Fibroblast of skin of abdomen (primary cell): ENCODE data around the gene LRIT1.

Experiments used
- DNase-seq: peaks from one replicate; pipeline ENCODE4 v3.0.0-alpha.2; 2013

The LRIT1 gene

DNA sequence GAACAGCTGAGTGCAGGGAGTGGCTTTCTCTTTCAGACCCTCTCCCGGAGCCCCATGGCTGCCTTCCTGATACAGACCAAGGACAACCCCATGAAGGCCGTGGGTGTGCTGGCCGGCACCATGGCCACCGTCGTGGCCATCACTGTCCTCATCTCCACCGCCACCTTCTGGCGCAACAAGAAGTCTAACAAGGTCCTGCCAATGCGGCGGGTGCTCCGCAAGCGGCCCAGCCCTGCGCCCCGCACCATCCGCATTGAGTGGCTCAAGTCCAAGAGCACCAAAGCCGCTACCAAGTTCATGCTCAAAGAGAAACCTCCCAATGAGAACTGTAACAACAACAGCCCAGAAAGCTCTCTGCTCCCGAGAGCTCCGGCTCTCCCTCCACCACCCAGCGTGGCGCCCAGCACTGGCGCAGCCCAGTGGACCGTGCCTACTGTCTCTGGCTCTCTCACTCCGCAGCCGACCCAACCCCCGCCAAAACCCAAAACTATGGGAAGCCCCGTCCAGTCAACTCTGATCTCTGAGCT is 27.2 kb downstream of the LRIT1 start:
- DNase-seq: no peak

DNA sequence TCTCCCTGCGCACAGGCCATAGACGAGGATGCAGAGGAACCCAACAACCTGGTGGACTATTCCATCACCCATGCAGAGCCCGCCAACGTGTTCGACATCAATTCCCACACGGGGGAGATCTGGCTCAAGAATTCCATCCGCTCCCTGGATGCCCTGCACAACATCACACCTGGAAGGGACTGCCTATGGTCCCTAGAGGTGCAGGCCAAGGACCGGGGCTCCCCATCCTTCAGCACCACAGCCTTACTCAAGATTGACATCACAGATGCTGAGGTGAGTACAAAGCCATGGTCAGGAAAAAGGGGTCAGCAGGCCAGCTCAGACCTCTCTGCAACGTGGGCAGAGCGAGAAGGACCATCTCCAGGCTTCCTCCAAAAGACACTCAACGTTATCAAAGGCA is 28.3 kb downstream of the LRIT1 start:
- no peak for DNase-seq

DNA sequence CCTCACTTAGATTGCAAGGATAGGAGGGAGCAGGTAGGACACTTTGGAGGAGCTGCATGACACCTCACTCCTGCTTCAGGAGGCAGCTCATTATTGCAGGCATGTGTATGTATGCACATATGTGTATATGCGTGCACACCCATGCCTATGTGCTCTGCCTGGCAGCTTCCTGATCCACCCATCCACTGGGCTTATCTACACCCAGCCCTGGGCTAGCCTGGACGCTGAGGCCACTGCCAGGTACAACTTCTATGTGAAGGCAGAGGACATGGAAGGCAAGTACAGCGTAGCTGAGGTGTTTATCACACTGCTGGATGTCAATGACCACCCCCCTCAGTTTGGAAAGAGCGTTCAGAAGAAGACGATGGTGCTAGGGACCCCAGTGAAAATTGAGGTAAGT is 29.3 kb downstream of the LRIT1 start:
- DNase-seq: no peak

DNA sequence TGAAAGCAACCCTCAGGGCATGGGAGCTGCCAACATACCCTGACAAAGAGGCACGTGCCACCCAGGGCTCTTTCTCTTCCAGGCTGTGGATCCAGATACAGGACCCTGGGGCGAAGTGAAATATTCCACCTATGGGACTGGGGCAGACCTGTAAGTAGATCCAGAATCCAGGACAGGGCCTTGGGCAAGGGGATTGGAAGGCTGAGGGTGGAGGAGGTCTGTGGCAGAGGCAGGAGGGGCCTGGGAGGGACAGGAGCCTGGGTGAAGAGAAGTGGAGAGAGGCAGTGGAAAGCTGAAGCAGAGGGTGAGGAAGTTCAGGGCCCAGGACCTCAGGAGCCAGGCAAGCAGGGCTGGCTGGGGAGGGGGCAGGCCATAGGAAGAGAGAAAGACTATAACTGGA is 29.8 kb downstream of the LRIT1 start:
- no peak for DNase-seq

DNA sequence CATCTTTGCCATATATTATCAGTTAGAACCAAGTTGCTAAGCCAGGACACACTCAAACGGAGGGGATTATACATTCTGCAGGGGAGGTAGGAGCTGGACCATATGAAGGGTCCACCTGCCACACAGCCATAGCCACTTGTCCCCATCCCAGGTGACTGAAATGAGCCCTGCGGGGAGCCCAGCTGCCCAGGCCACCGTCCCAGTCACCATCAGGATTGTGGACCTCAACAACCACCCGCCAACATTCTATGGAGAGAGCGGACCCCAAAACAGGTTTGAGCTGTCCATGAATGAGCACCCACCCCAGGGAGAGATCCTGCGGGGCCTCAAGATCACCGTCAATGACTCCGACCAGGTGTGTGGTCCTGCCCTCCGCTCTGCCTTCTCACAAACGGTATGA is 33.3 kb downstream of the LRIT1 start:
- no peak for DNase-seq

DNA sequence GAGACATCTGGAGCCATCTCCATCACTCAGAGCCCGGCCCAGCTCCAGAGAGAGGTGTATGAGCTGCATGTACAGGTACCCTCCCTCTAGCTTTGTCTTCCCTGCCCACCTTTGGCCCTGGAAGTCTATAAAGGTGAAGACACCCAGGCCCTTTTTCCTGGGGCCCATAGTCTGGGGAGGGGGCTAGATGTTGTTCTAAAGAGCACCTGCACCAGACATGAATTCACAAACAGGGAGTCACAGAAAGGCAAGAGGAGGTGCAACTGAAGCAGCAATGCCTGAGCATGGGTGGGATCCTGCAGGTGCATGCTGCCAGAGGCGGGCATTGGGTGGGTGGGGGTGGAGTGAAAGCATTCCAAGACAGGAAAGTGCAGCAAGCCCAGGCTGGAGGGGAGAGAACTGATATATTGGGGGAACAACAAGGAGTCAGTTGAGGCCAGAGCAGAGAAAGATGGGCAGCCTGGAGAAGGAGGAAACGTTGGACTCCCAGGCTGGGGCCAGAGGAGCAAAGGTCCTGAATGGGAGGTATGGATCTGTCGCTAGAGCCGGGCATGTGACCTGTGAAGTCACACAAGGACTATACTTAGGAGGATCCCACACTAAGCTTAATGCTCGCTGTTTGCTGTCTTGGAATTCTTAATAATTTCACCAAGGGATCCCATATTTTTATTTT is 35.4 kb downstream of the LRIT1 start:
- DNase-seq: no peak

DNA sequence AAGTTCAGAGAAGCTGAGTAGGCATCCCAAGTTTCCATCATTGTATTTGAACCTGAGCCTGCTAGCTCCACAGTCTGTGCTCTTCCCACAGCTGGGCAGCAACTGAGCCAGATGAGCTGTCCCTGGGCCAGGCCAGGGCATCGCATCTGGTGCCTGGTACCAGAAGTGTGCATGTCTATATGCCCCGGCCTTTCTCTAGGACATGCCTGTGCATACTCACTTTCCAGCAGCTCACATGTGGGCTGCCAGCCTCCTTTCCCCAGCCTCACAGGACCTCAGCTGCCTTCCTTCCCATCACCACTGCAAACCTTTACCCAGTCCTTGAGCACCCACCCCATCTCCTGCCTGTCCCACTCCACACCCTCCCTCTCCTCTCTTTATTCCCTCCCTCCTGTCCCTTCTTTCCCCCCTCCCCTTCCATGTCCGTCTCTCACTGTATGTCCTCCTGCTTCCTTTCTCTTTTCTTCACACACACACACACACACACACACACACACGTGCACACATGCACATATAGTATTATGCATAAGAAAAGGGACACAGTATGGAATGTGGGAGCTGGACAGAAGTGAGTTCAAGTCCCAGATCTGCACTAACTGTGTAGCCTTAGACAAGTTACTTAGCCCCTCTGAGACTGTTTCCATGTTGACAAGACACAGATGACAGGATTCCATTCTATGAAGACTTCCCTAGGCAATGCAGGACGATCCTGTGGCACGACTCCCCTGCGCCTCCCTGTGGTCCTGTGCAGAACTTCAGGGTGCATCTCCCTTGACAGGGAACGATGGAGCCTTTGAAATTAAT is 36.1 kb downstream of the LRIT1 start:
- peak; percentile 6 for DNase-seq

DNA sequence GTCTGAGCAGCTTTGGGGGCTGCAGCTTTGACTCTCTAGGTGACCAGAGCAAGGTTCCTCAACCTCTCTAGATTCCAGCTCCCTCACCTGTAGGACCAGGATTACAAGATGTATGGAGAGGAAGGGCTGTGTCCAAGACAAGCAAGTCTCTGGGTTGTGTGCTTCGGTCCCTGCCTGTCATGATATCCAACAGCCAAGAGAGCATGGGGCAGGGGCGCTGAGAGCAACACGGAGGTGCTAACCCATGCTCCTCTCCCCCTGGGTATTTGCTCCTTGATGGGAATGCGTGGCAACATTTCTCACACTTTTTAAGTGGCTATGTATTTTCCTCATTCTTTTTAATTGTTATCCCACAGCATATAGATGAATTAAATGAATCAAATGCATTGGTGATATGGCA is 36.7 kb downstream of the LRIT1 start:
- no peak for DNase-seq

DNA sequence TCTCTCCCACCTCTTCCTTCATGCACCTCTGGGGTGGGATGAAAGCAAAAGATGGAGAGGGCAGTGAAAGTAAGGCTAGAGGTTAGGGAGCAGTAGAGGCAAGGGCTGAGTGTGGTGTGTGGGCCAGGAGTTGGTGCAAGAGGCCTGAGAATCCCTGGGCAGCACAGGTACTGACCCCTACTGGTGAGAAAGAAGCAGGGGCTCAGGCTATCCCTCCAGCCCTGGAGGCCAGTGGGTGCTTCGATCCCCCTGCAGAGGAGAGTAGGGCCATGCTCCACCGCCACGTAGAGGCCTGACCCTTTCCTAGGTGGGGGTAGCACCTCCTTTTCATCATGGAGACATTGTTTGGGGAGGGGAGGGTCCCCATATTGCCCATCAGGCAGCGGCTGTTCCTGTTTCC is 37.2 kb downstream of the LRIT1 start:
- no peak for DNase-seq

DNA sequence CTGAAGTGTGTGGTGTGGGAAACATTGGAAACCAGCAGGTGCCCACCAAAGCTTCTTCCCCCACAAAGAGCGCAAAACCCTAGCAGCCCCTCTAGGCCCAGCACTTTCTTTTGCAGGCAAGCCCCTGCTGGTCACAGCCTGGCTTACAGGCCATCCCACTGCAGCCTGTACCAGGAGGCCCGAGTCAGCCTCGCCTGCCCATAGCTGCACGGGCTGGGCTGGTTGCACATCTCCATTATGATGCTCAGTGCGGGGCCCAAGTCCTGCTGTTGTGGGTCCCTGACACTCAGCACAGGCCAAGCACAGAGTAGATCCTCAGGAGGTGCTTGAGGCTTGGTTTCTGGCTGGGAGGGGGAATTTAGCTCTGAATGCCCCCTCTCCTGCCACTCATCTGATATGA is 39.0 kb downstream of the LRIT1 start:
- no peak for DNase-seq

DNA sequence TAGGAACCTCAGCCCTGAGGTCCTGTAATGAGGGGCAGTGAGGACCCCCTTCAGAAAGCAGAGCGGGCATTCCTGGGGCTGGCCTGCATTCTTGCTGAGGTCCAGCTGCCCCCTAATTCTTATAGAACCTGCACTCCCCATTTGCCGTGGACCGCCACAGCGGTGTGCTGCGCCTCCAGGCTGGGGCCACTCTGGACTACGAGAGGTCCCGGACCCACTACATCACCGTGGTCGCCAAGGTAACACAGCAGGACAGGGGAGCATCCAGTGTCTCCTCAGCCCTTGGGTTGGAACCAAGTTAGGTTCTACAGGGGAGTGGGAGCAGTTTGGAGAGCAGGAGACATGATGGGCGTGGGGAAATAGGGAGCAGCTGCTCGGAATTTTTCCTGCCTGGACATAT is 39.7 kb downstream of the LRIT1 start:
- no peak for DNase-seq

DNA sequence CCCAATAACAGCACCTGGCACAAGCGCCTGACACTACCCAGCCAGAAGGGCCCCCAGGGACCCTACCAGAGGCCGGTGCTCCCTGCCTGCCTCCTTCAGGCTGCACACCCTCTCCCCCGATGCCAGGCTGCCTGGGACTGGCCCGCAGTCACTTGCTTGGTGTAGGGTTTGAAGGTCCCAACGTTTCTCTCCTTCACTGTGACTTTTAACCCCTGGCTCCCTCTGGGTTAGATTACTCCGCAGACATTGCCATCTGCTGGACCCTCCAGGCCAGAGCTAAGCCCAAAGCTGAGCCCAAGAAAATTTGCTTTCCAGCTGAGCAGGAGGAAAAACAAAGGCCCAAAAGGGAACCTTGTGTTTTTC is 40.1 kb downstream of the LRIT1 start:
- DNase-seq: no peak

DNA sequence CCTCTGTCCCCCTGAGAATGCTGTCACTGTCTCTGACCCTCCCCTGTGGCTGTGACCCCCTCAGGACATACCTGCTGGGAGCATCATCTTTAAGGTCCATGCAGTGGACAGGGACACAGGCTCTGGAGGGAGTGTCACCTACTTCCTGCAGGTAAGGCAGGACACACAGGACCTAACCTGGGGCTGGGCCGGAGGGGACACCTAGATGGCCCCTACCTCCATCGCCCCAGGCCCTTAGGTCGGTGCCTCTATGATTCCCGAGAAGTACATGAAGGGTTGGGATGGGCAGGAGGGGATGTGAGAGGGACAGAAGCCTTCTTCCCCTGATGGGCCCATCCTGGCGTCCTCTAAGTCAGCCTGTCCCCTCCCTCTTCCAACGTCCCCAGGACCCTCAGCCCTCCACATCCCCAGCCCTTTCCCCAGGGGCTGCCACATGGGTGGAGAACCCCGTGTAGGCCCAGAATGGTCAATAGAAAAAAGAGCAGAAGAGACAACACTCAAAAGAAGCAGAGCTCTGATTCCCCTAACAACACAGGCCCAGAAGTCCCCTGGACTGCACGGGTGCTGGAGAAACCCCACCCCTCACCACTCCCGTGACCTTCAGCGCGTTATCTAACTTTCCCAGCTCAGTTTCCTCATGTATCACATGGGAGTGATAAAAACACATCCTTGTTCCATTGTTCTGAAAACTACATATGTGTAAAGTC is 40.7 kb downstream of the LRIT1 start:
- DNase-seq: no peak

DNA sequence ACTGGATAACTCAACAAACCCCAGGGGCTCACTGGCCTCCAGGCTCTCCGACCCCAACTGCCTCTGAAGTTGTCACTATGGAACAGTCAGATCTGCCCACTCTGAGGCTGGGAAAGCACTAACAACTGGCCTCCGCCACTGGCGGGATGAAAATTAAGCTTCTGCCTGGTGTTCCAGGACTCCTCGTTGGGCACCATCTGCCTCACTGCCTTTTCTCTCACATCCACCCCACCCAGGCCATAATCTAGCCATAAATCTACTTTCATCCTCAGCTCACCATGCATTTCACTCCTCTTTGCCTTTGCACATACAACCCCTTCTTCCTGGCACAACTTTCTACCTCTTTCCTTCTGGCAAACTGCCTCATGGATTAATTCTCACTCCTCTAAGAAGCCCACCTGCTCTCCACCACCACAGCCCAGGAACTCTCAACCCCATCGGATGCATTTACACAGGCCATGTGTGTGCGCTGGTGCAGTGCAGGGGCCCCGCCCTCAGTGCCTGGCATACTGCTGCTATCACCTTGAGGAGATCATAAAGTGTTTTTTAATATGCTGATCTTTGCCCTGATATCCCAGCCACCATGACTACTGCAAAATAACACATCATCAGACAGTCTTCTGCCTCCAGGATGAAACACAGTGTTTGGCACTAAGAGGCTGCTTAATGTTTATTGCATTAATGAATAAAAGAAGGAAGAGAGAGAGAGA is 43.0 kb downstream of the LRIT1 start:
- no peak for DNase-seq

DNA sequence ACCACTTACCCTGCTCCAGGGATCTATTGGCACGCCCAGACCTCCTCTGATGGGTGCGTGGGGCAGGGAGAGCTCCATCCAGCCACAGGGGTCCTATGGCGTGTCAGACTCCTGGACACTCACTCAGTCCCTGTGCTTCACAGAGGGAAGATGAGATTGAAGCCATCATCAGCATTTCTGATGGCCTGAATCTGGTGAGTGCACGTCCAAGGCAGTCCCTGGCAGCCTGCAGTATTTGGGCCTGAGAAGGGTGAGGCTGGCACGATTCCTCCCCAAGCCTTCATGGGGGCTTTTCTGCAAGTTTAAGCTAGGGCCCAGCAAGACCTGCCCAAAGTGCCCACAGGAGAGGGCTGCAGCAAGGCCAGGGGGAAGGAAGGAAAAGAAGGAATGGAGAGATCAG is 43.7 kb downstream of the LRIT1 start:
- no peak for DNase-seq

DNA sequence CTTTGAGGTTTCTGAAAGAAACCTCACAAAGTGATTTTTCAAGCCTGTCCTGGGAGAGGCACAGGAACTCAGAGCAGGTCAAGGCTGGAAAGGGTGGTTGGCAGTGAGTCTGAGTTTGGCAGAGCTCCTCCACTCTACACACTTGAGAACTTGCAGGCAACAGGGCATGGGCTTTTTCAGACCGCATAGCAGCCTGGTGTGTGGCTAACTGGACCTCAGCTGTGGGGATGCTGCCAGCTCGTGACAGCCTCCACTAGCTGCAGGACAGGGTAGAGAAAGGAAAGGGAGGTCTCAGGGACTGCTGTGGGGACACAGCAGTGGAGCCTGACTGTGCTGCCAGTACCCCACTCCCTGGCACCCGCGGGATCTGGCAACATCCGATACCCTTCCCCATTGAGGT is 44.4 kb downstream of the LRIT1 start:
- no peak for DNase-seq

DNA sequence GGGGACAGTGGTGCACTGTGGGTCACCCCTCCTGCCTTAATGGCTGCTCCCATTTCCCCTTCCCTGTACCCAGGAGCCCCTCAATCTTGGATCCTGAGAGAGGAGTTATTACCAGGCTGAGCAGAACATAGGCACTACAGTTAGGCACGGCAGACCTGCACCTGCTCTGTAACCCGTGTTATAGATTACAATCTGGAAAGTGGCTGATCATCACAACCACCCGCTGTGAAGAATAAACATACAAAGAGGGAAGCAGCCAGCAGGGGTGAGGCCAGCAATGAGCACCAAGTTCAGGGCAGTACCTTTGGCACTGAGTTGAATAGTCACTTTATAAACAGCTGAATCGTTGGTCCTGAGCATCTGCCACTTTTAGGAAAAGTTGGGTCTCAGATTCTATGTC is 45.3 kb downstream of the LRIT1 start:
- DNase-seq: no peak

DNA sequence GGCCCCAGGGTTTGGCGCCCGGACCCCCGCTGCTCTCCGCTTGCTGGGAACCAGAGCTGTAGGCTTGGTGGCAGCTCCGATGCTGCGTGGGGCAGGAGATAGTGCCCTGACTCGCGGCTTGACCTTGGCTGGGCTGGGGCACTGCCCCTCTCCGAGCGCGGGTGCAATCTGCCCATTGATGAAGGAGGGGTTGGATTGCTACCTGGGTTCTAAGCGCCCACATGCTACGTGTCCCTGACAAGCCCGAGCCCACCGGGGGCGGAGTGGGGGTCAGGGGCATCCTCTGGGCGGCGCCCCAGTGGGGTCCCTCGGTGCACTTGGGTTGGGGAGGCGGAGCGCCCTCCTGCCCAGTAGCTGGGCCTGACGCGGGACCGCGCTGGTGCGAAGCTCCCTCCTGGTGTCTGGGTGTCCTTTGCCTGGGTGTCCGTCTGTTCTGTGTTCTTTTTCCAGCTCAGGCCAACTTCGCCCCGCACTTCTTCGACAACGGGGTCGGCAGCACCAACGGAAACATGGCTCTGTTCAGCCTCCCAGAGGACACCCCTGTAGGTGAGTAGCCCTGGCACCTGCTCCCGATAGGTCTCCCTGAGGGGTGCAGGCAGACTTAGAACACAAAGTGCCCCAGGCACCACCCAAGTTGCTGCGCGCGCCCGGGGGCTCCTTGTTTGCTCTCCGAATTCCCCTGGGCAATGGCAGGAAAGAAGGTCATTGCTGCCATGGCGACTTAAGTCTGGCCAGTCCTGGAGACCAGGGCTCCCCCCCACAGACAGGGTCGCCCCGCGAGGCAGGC is 46.1 kb downstream of the LRIT1 start:
- no peak for DNase-seq

DNA sequence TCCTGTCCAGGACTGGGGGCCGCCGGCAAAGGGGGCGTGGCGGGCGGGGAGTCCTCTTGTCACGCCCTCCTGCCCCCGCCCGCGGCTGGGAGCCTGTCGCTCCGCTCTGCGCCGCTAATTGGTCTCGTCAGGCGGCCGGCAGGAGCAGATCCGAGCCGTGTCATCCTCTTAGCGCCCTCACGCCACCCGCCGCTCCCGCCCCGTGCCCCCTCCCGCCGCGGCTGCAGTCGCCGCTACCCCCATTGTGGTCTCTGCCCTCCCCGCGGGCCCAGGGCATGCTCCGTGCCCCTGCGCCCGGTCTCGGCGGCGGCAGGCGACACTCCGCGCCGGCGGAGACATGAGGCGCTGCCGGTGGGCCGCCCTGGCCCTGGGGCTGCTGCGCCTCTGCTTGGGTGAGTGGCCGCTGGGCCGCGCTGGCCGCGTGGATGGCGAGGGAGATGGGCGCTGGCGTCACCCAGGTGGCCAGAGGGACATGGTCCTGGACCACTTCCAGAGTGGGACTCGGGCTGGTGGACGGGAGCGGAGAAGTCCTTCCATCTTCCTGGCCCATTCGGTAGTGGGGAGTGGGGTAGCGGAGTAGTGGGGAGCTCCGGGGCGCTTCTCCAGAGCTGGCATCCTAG is 46.8 kb downstream of the LRIT1 start, which contains the start of gene CDHR1:
Gene CDHR1, plus strand, starts transcription at position 114 of the 620 bp plus-strand sequence. Its CDS starts 224 bp downstream, at position 338.
- DNase-seq: no peak

DNA sequence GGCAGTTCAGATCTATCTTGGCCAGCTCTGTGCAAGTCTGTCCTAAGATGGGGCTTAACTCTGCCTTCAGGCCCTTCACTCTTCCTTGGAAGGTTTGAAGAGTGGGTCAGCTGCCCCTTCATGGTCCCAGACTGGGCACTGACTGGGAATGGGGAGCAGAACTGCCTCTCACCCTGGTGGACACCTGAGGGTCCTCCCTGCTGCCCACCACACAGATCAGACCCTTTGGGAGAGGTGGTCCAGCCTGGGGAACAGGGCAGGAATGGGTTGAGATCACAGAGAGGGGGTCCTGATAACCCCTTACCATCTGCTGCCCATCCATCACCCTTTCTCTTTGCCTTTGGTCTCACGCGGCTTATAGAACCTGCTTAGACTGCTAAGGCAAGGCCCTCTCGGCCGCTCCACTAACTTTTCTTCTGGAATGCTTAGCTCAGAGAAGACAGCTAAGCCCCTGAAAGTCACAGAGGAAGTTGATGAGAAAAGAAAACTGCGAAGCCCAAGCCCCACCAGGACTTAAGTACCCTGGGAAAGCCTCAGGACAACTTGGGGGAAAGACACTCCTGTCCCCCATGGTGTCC is 47.4 kb downstream of the LRIT1 start:
- no peak for DNase-seq

DNA sequence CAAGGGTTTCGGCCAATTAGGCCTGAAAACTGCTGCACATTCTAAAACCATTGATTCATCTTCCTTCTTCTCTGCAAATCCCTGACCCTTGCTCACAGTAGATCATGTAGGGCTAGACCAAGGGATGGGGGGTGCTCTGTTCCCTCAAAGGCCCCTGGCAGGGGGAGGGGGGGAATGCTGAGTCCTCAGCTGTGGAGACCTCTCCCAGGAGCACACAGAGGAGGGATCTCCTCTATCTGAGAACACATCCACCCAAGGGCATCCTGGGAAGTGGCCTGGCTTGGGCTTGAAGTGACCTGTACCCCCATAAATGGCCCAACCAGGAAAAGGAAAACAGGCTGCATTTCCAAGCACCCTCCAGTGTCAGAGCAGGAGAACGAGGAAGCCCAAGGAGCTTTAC is 48.0 kb downstream of the LRIT1 start:
- DNase-seq: no peak
